Activated CD4-positive, CD25-positive, alpha-beta regulatory T cell (primary cell): Measurements from ENCODE around the gene C9orf152.

Source experiments
- DNase-seq, 4 experiments: peaks; one replicate each; lab custom pipeline; 2025; lab: John Stamatoyannopoulos, UW

Gene C9orf152

DNA sequence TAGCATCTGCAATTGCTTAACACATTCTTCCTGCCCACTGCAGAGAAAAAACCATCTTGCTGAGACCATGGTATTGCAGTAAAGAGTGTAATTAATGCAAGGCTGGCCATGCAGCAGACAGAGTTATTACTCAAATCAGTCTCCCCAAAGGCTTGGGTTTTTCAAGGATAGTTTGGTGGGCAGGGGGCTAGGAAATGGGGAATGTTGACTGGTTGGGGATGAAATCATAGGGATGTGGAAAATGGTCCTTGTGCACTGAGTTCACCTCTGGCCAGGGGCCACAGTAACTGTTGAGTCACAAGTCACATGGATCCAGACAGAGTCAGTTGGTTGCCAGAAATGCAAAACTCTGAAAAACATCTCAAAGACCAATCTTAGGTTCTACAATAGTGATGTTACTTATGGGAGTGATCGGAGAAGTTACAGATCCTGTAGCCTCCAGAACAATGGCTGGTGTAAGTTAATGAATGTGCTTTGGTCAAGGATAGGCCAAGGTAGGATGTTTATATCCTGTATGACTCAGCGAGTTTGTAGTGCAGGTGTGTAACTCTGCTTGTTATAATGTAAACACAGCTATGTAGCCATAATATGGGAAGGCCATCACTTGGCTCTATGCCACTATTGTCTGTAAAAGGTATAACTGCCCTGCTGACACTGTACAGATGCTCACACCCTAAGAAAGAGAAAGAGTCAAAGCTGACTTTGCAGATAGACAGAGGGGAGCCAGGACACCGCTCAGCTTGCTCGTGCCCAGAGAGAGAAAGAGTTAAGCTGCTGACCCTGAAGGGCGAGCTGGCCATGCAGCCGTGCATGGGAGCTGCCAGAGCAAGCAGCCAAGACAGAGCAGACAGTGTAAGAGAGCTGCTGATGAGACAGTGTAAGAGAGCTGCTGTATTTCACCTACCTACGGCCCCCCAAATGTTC, 27.2 kb downstream of the C9orf152 start:
- no peak for DNase-seq

- no peak for DNase-seq
Observed at GRCh38 chr9:110179734-110180133, 28.2 kb downstream of the C9orf152 start.

DNA sequence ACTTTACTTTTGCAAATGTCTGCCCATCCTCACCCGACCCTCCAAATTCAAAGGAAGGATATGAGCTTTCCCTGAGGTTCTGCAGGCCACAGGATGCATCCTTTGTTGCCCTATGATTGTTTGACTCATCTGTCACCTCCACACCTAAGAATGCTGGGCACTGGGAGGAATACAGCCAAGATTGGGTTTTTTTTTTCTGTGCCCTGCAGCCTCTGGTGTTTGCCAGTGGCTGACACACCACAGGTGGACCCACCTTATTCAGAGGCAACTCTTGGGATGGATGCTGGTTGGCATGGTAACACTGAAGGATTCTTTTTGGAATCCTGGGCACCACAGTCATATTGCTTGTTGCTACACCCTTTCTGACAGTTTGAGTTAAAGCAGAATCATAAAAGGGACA, 29.7 kb downstream of the C9orf152 start:
- DNase-seq: no peak

DNA sequence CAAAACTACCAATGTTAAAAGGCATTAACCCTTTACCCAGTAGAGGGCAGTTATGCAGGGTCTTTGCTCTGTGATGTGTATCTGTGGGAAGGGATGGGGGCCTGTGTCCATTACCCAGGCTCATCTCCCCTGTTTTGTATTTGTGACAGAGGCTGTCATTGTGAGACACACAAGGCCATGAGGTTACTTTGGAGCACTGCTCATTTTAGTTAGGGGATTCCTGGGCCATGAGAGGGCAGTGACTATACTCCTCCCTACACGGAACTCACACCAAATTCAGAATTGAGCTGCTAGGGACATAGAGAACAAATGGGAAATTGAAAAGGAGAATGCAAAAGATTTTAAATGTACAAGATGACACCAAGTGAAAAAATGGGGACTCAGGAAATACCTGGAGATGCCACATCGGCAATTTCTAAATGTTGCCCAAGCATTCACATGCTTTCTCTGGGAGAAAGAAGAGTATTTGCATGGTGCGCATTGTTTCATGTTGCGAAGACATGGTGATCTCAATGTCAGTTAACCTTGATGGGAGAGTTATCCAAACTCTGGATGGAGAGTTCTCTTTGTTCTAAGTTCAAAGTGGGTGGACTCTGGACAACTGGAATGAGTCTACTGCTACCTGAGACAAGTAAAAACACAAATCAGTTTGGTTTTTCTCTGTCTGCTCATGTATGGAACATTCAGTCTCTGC, 32.5 kb downstream of the C9orf152 start:
- no peak for DNase-seq

GRCh38 chr9:110173322-110173642, 34.7 kb downstream of the C9orf152 start:
- DNase-seq: no peak

DNA sequence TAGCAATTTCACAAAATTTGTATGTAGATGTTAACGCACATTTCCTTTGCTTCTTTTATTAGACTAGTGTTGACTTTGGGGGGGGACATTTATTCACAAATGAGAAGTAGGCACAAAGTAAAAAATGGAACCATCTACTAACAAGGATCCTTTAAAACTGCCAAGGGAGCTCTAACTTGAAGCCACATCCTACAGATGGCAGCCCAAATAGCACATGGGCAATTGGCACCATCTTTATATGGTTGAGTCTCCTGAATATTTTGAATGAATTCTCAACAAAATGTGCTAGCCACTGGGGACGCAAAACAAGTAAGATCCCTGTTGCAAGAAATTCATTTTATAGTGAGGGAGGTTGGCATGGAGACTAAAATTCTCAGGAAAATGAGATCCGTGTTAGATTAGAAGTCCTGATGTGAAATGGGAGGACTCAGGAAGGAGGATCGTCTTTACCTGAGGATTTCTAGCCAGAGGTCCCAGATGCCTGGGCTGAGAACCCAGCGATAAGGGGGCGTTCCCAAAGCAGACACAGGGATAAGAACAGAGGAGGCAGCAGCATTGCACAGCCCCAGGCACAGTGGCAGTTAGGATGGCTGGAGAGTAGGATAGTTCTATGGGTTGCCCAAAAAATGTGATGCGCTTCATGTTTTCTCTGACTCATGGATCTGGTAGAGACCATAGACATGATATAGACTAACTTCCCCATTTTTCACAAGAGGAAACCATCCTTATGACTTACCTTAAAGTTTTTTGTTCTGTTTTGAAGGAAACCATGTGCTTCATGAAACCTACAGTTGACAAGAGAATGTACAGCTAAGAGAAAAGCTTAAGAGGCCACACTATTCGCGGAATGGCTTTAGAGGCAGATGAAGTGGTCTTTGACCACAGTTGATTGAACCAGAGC, 37.4 kb downstream of the C9orf152 start:
- DNase-seq: no peak

DNA sequence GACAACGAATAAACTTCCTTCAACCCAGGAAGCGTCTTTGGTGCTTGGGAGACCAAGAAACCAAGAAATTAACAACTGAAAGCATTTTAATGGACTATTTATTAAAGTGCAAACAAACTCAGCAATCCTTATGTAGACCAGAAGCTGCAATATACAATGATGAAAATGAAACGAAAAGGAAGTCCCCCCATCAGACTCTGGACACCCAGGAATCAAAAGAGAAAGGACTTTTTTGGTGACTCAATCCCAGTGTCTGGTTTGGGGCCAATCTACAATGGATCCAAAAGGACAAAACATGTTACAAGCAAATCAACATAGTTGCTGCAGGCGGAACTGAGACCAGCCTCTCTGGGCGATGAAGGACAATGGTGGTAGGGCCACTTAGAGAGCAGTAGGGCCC, 39.5 kb downstream of the C9orf152 start:
- DNase-seq: no peak

- no peak for DNase-seq
Observed at GRCh38 chr9:110161940-110162339, 46.0 kb downstream of the C9orf152 start.

DNA sequence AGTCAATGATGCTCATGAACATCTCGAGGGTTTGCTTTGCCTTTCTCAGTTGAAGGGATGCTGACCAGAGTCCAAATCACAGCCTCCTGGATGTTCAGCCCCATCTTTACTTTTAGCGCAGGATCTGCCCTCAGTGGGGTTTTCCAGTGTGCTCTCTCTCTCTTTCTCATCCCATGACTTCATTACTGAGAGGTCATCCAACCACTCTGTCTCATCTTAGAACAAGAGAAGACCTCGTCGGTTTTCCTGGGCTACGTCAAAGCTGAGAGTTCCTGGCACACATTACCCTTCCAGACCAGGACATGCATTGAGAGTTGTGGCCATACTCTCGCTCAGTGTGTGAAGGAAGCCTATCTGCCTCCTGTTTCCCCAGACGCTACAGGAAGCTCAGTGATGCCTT, 47.3 kb downstream of the C9orf152 start:
- no peak for DNase-seq

DNA sequence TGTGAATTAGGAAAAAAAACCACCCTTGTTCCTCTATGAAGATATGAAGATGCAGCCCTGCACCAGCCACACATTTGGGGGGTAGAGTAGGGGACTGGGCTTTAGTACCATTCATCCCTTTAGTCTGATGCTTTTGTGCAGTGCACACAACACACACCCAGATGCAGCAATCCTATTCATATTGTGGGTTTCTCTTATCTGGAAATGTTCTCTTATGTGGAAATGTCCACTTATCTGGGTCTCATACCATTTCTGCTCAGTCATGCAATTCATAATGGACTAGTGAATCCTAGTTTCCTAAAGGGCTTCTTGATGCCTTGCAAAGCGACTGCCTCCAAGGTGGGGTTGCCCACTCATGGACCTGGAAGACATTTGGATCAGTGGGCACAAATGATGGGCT, 47.8 kb downstream of the C9orf152 start:
- no peak for DNase-seq

DNA sequence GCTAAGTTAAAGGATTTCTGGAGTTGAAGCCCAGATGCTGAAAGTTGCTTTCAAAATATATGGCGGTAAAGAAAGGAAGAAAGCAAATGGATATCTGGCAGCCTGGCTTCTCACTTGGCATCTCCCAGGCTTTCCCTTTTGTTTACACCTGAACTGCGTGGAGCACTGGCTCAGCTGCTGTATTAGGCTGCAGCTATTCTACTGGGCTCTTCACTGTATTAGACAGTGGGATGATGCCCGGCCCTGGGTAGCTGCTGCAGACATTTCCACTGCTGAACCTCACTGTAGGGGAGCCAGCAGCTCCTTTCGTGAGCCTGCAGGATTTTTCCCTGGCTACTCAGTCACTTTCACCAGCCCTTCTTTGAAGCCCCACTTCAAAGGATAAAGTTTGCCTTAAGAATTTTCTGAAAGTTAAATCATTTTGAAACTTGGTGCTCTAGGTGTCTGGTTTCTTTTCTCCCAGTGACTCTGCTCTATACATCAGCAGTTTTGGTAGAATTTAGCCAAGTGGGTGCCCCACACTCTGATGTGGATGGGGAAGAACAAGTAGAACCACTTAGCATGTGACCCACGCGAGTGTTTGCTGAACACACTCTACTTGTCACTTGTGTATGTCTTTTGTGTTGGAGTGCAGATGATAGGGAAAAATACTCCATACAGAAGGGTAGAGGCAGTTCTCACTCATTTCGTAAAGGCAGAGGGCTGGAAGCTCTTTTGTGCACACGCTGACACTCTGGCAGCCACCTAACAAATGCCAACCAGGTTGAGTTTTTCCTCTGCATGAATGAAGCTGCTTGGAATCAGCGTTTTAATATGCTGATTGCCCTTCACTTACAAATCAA, 49.9 kb downstream of the C9orf152 start:
- no peak for DNase-seq

DNA sequence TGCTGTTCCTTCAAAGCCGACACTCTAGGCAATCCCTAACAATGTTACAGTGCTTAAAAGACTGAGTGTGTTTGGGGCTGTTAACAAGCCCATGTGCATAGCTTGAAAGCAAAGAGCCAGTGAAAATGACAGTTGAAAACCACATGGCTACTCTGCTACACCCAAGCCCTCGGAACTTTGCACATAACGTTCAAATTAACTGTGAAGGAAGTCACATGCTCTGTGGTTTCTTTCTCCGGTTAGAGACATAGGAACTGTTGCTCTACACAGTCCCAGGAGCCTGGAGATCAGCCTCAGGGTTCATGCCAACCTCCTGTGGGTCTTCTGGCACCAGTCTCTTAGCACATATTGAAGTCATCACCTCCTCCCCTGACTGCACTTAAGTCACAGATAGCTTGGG, 51.1 kb downstream of the C9orf152 start:
- no peak for DNase-seq

DNA sequence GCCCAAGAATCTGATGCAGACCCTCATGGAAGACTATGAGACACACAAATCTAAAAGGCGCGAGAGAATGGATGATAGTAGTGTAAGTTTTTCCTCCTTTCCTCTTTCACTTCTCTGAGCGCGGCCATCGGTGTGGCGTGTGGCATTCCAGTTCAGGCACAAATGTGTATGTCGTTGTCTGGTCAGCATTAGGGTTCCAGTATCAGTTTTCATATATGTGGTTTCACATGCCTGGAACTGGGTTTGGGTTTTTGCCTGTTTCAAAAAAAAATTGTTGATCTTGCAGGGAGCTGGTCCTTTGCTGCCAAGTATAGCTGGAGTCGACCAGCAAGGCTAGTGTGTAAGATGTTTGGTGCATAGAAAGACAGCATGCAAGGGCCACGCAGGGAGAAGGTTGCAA, 51.5 kb downstream of the C9orf152 start:
- DNase-seq: no peak

DNA sequence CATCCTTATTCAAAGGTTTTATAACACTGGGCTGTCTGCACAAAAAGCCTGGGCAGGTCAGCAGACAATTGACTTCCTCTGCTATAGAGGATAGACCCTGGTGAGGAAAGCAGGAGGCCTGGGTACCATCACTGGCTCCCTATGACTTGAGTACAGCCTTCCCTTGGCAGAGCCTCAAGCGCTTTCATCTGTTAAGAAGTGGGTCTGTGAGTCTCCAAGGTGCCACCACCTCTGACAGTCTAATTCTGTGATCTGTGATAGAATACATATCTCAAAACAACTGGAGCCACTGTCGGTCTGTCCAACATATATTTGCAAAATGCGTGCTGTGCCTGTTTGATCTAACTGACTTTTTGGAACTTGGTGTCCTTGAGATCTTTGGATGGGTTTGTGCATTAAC, 52.2 kb downstream of the C9orf152 start:
- no peak for DNase-seq

- DNase-seq: no peak
Observed at GRCh38 chr9:110153431-110153830, 54.5 kb downstream of the C9orf152 start.

DNA sequence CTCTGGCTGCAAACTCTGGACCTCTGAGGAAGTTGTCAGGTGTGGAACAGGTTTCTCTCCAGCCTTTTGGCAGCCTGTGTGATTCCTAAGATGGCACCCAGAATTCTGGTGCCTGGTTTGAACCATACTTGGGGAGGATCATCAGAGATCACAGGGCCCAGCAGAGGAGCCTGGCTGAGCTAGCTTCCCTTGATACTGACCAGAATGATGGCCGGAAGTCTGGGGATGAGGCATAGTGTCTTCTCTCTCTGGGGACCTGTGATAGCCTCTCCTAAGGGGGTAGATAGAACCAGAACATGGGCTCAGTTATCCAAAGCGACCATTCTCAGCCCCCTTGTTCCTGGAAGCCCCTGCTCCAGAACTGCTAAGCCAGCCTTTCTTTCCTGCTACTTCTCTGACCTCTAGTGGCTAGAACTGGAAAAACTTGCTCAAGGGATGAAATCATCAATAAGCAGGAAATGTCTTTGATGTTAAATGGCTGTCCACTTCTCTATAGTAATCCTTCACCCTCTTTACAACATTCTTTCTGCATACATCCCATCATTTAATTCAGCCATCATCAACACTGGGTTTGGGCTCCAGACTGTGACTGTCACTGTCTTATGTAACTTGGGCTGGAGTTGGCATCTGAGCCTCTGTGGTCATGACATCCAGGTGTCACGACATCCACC, 55.1 kb downstream of the C9orf152 start:
- no peak for DNase-seq
